NCI-H345 treated with DMSO at 0.1 percent for 48 hours (cell line): Measurements from ENCODE around the gene ATF5.
"Not testable (repeated sequence)": the region's sequence is repeated elsewhere in the genome, so short reads cannot be mapped to it uniquely, and the experiment has no call there.

Experiments
- DNase-seq: peaks from one replicate; lab custom pipeline; 2025; ENCODE audit not compliant: unreplicated experiment; lab: John Stamatoyannopoulos, UW

ATF5 gene

GRCh38 chr19:49940482-49940791 lies 11.4 kb downstream of the ATF5 start:
- DNase-seq, result no peak

GRCh38 chr19:49944567-49944966 lies 15.6 kb downstream of the ATF5 start:
- DNase-seq, result not testable (repeated sequence)

- DNase-seq, result no peak
Measured at GRCh38 chr19:49946415-49946814, 17.4 kb downstream of the ATF5 start.

- no peak for DNase-seq
Measured at GRCh38 chr19:49949742-49950589, 21.0 kb downstream of the ATF5 start.

GRCh38 chr19:49950590-49950948 lies 21.6 kb downstream of the ATF5 start:
- DNase-seq, result no peak

GRCh38 chr19:49950956-49951526 lies 22.0 kb downstream of the ATF5 start:
- DNase-seq, result no peak

GRCh38 chr19:49951806-49952478 lies 22.9 kb downstream of the ATF5 start:
- DNase-seq, result no peak

GRCh38 chr19:49952479-49952836 lies 23.5 kb downstream of the ATF5 start:
- no peak for DNase-seq

GRCh38 chr19:49952906-49953305 lies 23.9 kb downstream of the ATF5 start:
- no peak for DNase-seq

- DNase-seq, result no peak
Measured at GRCh38 chr19:49953416-49953815, 24.4 kb downstream of the ATF5 start.

GRCh38 chr19:49954092-49954829 lies 25.3 kb downstream of the ATF5 start:
- DNase-seq, result no peak

- DNase-seq, result no peak
Measured at GRCh38 chr19:49954933-49955332, 25.9 kb downstream of the ATF5 start.

GRCh38 chr19:49956115-49956495 lies 27.1 kb downstream of the ATF5 start:
- no peak for DNase-seq

GRCh38 chr19:49957262-49957915 lies 28.4 kb downstream of the ATF5 start:
- DNase-seq, result no peak

- not testable (repeated sequence) for DNase-seq
Measured at GRCh38 chr19:49958144-49958543, 29.1 kb downstream of the ATF5 start.

- DNase-seq, result not testable (repeated sequence)
Measured at GRCh38 chr19:49958596-49958995, 29.6 kb downstream of the ATF5 start.

GRCh38 chr19:49959892-49960291 lies 30.9 kb downstream of the ATF5 start:
- not testable (repeated sequence) for DNase-seq

GRCh38 chr19:49960980-49961379 lies 32.0 kb downstream of the ATF5 start, which contains the start of gene SIGLEC11:
SIGLEC11 (minus strand) TSS chr19:49961172; CDS start chr19:49961081, 91 bp downstream.
- DNase-seq, result not testable (repeated sequence)

- DNase-seq, result no peak
Measured at GRCh38 chr19:49968279-49968922, 39.4 kb downstream of the ATF5 start.

- DNase-seq, result not testable (repeated sequence)
Measured at GRCh38 chr19:49969355-49969754, 40.4 kb downstream of the ATF5 start.
